Daoy (cell line): ENCODE results near the gene ASPRV1. TPM values are rescaled to one million over a fixed set of nuclear protein-coding genes. Genes with fewer than 3 reads are reported as not detected.

Experiments
- total RNA-seq: library from RNA; depleted of rRNA; stranded (reverse); fragments of >200 nt; shearing (Covaris generic); gene quantifications from 2 replicates; pipeline ENCODE4 v1.2.3, GENCODE V29; 2014; rRNA removed

The ASPRV1 gene
- total RNA-seq, 1 experiment from 2014 or later: 1.2 TPM

Other genes starting within 250 kb of the ASPRV1 start
- 3.7 and 7.0 TPM in 2 replicates for gene ANXA4, start 219.5 kb downstream of the ASPRV1 start, total RNA-seq
- gene GMCL1, start 132.0 kb downstream of the ASPRV1 start, total RNA-seq: 6.1 and 6.9 TPM in 2 replicates
- 103 and 135 TPM in 2 replicates for gene SNRNP27, start 67.7 kb downstream of the ASPRV1 start, total RNA-seq
- 1.5 and 4.7 TPM in 2 replicates for gene MXD1, start 46.5 kb downstream of the ASPRV1 start, total RNA-seq
- gene PCBP1, start 125.8 kb upstream of the ASPRV1 start, total RNA-seq: 20.2 and 22.1 TPM in 2 replicates
- gene C2orf42, start 229.4 kb upstream of the ASPRV1 start, total RNA-seq: 13.2 and 15.0 TPM in 2 replicates